NCI-H1694 treated with DMSO at 0.1 percent for 48 hours (cell line): ENCODE measurements around the gene IQUB.
"Not testable (repeated sequence)": the region's sequence is repeated elsewhere in the genome, so short reads cannot be mapped to it uniquely, and the experiment has no call there.

Experiments
- DNase-seq: peaks from one replicate; lab custom pipeline; 2025; lab: John Stamatoyannopoulos, UW

The IQUB gene

GRCh38 chr7:123415625-123416024 is 118.8 kb downstream of the IQUB start:
- no peak for DNase-seq

GRCh38 chr7:123410273-123410904 is 124.0 kb downstream of the IQUB start:
- DNase-seq, result no peak

GRCh38 chr7:123407951-123408350 is 126.4 kb downstream of the IQUB start:
- not testable (repeated sequence) for DNase-seq
